GM08714 (cell line): ENCODE results near the gene KCNJ12.
"Not testable (repeated sequence)": the region's sequence is repeated elsewhere in the genome, so short reads cannot be mapped to it uniquely, and the experiment has no call there.

Experiments
- H3K4me3 ChIP-seq: fragments of 200-500 bp; sonication (Bioruptor generic); 2 replicates; pipeline ENCODE4 v1.5.1; 2014; ENCODE audit warnings: mild to moderate bottlenecking, low read length, inconsistent platforms

Gene KCNJ12

GRCh38 chr17:21406616-21407404 is 30.7 kb downstream of the KCNJ12 start:
- H3K4me3 ChIP-seq: not testable (repeated sequence)

- H3K4me3 ChIP-seq: not testable (repeated sequence)
These were observed 31.6 kb downstream of the KCNJ12 start for GRCh38 chr17:21407752-21408151.

- H3K4me3 ChIP-seq: not testable (repeated sequence)
These were observed 32.1 kb downstream of the KCNJ12 start for GRCh38 chr17:21408224-21408623.

GRCh38 chr17:21408766-21409300 is 32.7 kb downstream of the KCNJ12 start:
- H3K4me3 ChIP-seq: not testable (repeated sequence)

- not testable (repeated sequence) for H3K4me3 ChIP-seq
These were observed 33.2 kb downstream of the KCNJ12 start for GRCh38 chr17:21409388-21409787.

GRCh38 chr17:21409971-21410370 is 33.8 kb downstream of the KCNJ12 start:
- H3K4me3 ChIP-seq: not testable (repeated sequence)

- H3K4me3 ChIP-seq: not testable (repeated sequence)
These were observed 34.2 kb downstream of the KCNJ12 start for GRCh38 chr17:21410371-21410770.

GRCh38 chr17:21410906-21411678 is 34.9 kb downstream of the KCNJ12 start:
- H3K4me3 ChIP-seq: not testable (repeated sequence)

- not testable (repeated sequence) for H3K4me3 ChIP-seq
These were observed 35.6 kb downstream of the KCNJ12 start for GRCh38 chr17:21411679-21412205.

- H3K4me3 ChIP-seq: not testable (repeated sequence)
These were observed 36.1 kb downstream of the KCNJ12 start for GRCh38 chr17:21412207-21412681.

GRCh38 chr17:21413570-21414279 is 37.6 kb downstream of the KCNJ12 start:
- H3K4me3 ChIP-seq: not testable (repeated sequence)

- H3K4me3 ChIP-seq: not testable (repeated sequence)
These were observed 38.5 kb downstream of the KCNJ12 start for GRCh38 chr17:21414616-21415015.

GRCh38 chr17:21415166-21415990 is 39.2 kb downstream of the KCNJ12 start:
- not testable (repeated sequence) for H3K4me3 ChIP-seq

GRCh38 chr17:21416471-21416981 is 40.4 kb downstream of the KCNJ12 start:
- not testable (repeated sequence) for H3K4me3 ChIP-seq

- not testable (repeated sequence) for H3K4me3 ChIP-seq
These were observed 41.2 kb downstream of the KCNJ12 start for GRCh38 chr17:21417349-21417748.
